Aorta (tissue), 5 donors: ENCODE results near the gene MRPS35. TPM values are rescaled to one million over a fixed set of nuclear protein-coding genes. Genes with fewer than 3 reads are reported as not detected.
"Not testable (repeated sequence)": the region's sequence is repeated elsewhere in the genome, so short reads cannot be mapped to it uniquely, and the experiment has no call there.

Source experiments
- ATAC-seq: fragments of 200-7000 bp; cut with Tn5 transposase; one replicate; pipeline ENCODE4 v1.9.1; 2022; ENCODE audit warnings: moderate library complexity; ENCODE audit not compliant: low FRiP score
- DNase-seq, 2 donors: peaks; one replicate each; pipeline ENCODE4 v3.0.0-alpha.2; 2020
- H3K27ac ChIP-seq, 2 donors: one replicate each; pipeline ENCODE4 v1.5.1; 2013; ENCODE audit warnings: low read length in 2 of 2, mild to moderate bottlenecking in 2 of 2, moderate library complexity in 2 of 2, control low read depth in 1 of 2, inconsistent platforms in 1 of 2, low read depth in 1 of 2
- H3K27me3 ChIP-seq, 2 donors: one replicate each; pipeline ENCODE4 v1.6.1; 2013; ENCODE audit warnings: control low read depth in 1 of 2, low read length in 1 of 2, mild to moderate bottlenecking in 1 of 2, moderate library complexity in 1 of 2; ENCODE audit not compliant: insufficient read depth in 2 of 2, control insufficient read depth in 1 of 2
- H3K36me3 ChIP-seq, 2 donors: one replicate each; pipeline ENCODE4 v1.6.1; 2013; ENCODE audit warnings: control low read depth in 1 of 2, low read length in 1 of 2, mild to moderate bottlenecking in 1 of 2; ENCODE audit not compliant: insufficient read depth in 2 of 2, control insufficient read depth in 1 of 2
- H3K4me1 ChIP-seq, 2 donors: one replicate each; pipeline ENCODE4 v1.6.1; 2013; ENCODE audit warnings: low read length in 2 of 2, control low read depth in 1 of 2, mild to moderate bottlenecking in 1 of 2, moderate library complexity in 1 of 2; ENCODE audit not compliant: insufficient read depth in 2 of 2, control insufficient read depth in 1 of 2
- H3K4me3 ChIP-seq, 2 donors: one replicate each; pipeline ENCODE4 v1.5.1; 2013; ENCODE audit warnings: low read length in 2 of 2, control low read depth in 1 of 2, mild to moderate bottlenecking in 1 of 2
- H3K9me3 ChIP-seq: one replicate; pipeline ENCODE4 v1.6.1; 2013; ENCODE audit warnings: mild to moderate bottlenecking, low read length; ENCODE audit not compliant: control insufficient read depth
- WGBS, 2 donors: extraction: QIAGEN DNeasy Blood & Tissue Kit; methylation state at CpG; one replicate each; pipeline ENCODE4 v1.1.7; 2013; 5-methylcytosine and 5-hydroxymethylcytosine counted together
- intact Hi-C, 2 donors: fragments of 100-400 bp; cut with DNase I; formaldehyde crosslinking; loops; one replicate each; pipeline versions ENCODE4 v1.14.2 to v1.15.0; 2022
- polyA plus RNA-seq, 2 donors: library from polyadenylated mRNA; stranded (reverse); fragments of 200-250 nt; gene quantifications; one replicate each; pipeline ENCODE4 v1.2.3, GENCODE V29; 2013
- total RNA-seq, 2 donors: library from RNA; stranded (reverse); fragmentation: NEBNext Ultra II Directional; extraction: Animal tissue kit (Norgen Biotek cat#: 25700); gene quantifications; one replicate each; pipeline ENCODE4 v1.2.1, GENCODE V29; 2021
- donor health status: healthy with polysubstance abuse.
- donor health status: Bipolar disorder and iron deficiency.
- donor health status: DM: no; HTN: no; CAD: no.
- donor health status: DM: no; HTN: no; CAD: no.
- donor health status: DM: yes; HTN: yes; CAD: no.

The MRPS35 gene
- total and polyA plus RNA-seq, 4 donors = 18.3 to 35.8 (median 21.9) TPM

DNA sequence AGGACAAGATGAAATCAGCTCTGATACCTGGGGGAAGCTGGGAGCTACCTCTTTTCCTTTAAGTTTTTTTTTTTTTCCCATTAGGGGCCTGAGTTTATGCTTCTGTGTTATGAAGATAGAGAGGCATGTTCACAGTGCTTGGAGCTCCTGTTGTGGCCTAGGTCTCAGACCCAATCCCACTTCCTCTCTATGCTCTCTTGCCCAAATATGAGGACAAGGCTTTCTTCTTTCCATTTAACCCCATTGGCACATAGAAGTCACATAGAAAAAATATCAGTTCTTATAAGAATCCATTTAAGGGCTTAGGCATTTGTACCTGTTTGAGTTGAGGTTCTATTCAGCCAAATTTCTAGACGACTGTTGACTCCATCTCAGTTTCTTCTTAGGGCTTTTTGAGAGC, 12.6 kb downstream of the MRPS35 start:
- 79 to 80% methylated on average over 1 of the region's 1 CpG for WGBS, 2 donors
- DNase-seq (no peak), ATAC-seq (no peak)
- no peaks in the 10 kb centered on the region for H3K4me1 ChIP-seq
- intact Hi-C loops = no loop called here
- H3K4me3 ChIP-seq = no peak overlapping the region
- peaks cover 4% of the 10 kb centered on the region in 2 donors for H3K36me3 ChIP-seq
- no peaks in the 10 kb centered on the region for H3K27me3 ChIP-seq
- no peak overlapping the region for H3K27ac ChIP-seq
- no peaks in the 10 kb centered on the region for H3K9me3 ChIP-seq

DNA sequence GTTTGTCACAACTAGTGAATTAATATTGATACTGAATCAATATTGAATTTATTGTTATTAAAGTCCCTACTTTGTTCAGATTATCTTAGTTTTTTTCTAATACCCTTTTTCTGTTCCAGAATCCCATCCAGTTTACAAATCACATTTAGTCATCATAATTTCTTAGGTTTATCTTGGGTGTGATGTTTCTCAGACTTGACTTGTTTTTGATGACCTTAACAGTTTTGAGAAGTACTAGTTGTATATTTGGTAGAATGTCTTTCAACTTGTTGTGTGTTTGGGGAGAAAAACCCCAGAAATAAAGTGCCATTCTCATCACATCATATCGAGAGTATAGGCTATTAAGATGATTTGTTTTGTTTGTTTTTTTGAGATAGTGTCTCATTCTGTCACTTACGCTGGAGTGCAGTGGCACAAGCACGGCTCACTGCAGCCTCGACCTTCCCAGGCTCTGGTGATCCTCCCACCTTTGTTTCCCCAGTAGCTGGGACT, 19.5 kb downstream of the MRPS35 start:
- Histone ChIP-seq H3K27ac (no peak overlapping the region), H3K4me1 (no peaks in the 10 kb centered on the region), H3K4me3 (no peak overlapping the region), H3K27me3 (no peaks in the 10 kb centered on the region), H3K36me3 (peaks cover 0 to 4% of the 10 kb centered on the region in 2 donors), H3K9me3 (no peaks in the 10 kb centered on the region)
- ATAC-seq = no peak
- WGBS, 2 donors = 83 to 86% methylated on average over 4 of the region's 4 CpGs
- no peak for DNase-seq
- intact Hi-C loops = no loop called here

DNA sequence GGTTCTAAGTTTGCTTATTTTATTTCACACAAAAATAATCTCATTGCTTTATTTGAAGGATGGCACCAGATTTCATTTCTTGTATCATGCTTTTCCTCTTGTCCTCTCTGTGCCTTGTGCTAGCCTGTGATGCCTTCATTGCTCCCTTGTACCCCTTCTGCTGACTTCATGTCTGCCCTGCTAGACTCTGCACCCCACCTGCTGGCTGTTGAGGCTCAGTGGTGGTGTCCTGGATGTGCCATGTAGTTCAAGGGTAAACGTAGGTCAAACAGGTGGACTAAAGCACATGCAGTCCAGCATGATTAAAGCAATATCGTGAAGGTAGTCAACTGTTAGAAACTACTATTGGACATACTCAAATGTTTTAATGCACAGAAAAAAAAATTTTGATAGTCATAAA, 21.6 kb downstream of the MRPS35 start:
- Histone ChIP-seq H3K36me3 (peaks cover 0 to 7% of the 10 kb centered on the region in 2 donors), H3K27ac (no peak overlapping the region), H3K9me3 (no peaks in the 10 kb centered on the region), H3K4me1 (no peaks in the 10 kb centered on the region), H3K4me3 (no peak overlapping the region), H3K27me3 (no peaks in the 10 kb centered on the region)
- ATAC-seq (no peak), DNase-seq (no peak)
- intact Hi-C loops = loop anchor here (2.0 kb wide), 3 partner anchors 89 to 209 kb away; no protein-coding TSS in a partner anchor
- WGBS, 2 donors = 65 to 70% methylated on average over 2 of the region's 2 CpGs

DNA sequence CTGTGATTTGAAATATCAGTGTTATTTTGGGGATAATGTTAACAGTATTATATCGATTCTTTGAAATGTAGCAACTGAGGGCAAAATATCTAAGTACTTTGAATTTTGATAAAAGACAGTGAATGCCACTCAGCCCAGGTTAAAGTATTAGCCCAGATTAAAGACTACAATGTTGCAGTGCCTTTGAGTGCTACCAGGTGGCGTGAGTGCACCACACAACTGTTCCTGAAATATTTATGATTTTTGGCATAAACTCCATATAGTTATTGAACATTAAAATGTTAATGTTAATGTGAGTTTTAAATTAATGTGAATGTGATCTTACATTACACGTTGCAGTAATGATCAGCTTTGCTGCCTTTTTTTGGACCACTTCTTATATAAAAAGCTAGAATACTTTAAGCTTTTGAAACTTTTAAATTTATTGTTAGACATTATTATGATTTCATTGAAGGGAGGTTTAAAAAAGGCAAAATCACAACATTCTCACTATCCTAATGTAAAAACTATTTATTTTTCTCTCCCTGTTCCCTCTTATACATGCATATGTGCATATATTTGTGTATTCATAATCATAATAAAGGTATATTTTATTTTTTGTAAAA, 22.5 kb downstream of the MRPS35 start:
- 22 to 28% methylated on average over 3 of the region's 3 CpGs for WGBS, 2 donors
- Histone ChIP-seq H3K4me3 (no peak overlapping the region), H3K27me3 (no peaks in the 10 kb centered on the region), H3K36me3 (peaks cover 0 to 5% of the 10 kb centered on the region in 2 donors), H3K9me3 (no peaks in the 10 kb centered on the region), H3K27ac (no peak overlapping the region), H3K4me1 (no peaks in the 10 kb centered on the region)
- intact Hi-C loops = loop anchor here (2.0 kb wide), 3 partner anchors 88 to 208 kb away; no protein-coding TSS in a partner anchor
- DNase-seq = no peak
- no peak for ATAC-seq

DNA sequence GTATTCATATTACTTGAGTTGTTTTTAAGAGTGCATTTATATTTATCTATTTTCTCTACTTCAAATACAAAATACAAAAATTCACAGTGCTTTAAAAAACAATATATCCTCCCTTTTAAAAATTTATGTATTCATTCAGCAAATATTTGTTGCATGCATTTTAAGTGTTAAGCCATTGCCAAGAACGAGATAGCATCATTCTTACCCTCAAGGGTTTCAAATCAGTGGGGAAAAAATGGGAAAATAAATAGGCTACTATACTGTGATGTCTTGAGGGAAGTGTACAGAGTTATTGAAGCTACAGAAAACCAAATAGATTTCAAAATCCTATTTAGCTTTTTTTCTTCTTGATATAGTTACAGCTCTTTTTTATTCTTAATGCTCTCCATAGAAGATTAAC, 23.2 kb downstream of the MRPS35 start:
- Histone ChIP-seq H3K9me3 (no peaks in the 10 kb centered on the region), H3K36me3 (peaks cover 0 to 5% of the 10 kb centered on the region in 2 donors), H3K4me3 (no peak overlapping the region), H3K4me1 (no peaks in the 10 kb centered on the region), H3K27me3 (no peaks in the 10 kb centered on the region), H3K27ac (no peak overlapping the region)
- ATAC-seq = no peak
- WGBS, 2 donors = 60 to 70% methylated on average over 1 of the region's 1 CpG
- DNase-seq = no peak
- intact Hi-C loops = loop anchor here (2.0 kb wide), 3 partner anchors 87 to 207 kb away; no protein-coding TSS in a partner anchor

DNA sequence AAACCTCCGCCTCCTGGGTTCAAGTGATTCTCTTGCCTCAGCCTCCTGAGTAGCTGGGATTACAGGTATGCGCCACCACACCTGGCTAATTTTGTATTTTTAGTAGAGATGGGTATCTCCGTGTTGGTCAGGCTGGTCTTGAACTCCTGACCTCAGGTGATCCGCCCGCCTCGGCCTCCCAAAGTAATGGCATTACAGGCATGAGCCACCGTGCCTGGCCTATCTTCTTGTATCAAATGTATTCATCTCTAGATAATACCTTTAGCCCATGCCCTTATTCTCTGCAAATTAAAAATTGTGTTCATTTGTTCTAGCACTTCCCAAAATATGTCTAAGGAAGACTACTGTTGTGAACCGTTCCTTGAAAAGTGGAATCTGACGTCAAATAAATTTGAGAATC, 23.7 kb downstream of the MRPS35 start:
- H3K9me3 ChIP-seq, H3K27me3 ChIP-seq, intact Hi-C loops, H3K4me1 ChIP-seq, DNase-seq, H3K4me3 ChIP-seq, ATAC-seq, H3K27ac ChIP-seq, H3K36me3 ChIP-seq: not testable (repeated sequence)
- WGBS, 2 donors = 88 to 92% methylated on average over 9 of the region's 9 CpGs

DNA sequence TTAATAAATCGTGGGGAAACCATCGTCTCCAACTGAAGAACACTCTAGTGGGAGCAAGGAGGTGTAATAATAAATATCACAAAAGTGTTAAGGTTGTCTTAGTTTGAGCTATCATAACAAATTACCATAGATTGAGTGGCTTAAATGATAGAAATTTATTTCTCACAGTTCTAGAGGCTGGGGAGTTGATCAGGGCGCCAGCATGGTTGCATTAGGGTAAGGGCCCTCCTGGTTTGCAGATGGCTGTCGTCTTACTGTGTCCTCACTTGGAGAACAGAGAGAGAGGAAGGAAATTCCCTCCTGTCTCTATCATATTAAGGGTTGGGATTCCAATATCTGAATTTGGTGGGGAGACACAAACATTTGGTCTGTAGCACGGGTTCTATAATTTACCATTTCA, 33.0 kb downstream of the MRPS35 start:
- DNase-seq (no peak), ATAC-seq (no peak)
- Histone ChIP-seq H3K36me3 (no peaks in the 10 kb centered on the region), H3K4me3 (no peak overlapping the region), H3K9me3 (no peaks in the 10 kb centered on the region), H3K4me1 (peaks cover 2 to 6% of the 10 kb centered on the region in 2 donors), H3K27me3 (no peaks in the 10 kb centered on the region), H3K27ac (no peak overlapping the region)
- intact Hi-C loops = loop anchor here in 1 of 2 donors (10.0 kb wide), 2 partner anchors 341 to 431 kb away; no protein-coding TSS in a partner anchor
- 98% methylated on average over 5 of the region's 5 CpGs for WGBS, 2 donors

DNA sequence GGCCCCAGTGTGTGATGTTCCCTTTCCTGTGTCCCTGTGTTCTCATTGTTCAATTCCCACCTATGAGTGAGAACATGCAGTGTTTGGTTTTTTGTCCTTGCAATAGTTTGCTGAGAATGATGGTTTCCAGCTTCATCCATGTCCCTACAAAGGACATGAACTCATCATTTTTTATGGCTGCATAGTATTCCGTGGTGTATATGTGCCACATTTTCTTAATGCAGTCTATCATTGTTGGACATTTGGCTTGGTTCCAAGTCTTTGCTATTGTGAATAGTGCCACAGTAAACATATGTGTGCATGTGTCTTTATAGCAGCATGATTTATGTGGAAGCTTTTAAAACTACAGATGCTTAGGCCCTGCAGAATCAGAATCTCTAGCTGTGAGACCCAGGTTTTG, 35.1 kb downstream of the MRPS35 start:
- not testable (repeated sequence) for H3K36me3 ChIP-seq, DNase-seq, H3K9me3 ChIP-seq, ATAC-seq, H3K27me3 ChIP-seq, H3K4me1 ChIP-seq, H3K27ac ChIP-seq, H3K4me3 ChIP-seq
- intact Hi-C loops = loop anchor here in 1 of 2 donors (10.0 kb wide), 2 partner anchors 339 to 429 kb away; no protein-coding TSS in a partner anchor
- WGBS, 2 donors = 43 to 44% methylated on average over 1 of the region's 1 CpG
